Vagina (tissue), 2 donors: ENCODE measurements around the gene MRTFA. TPM values are rescaled to one million over a fixed set of nuclear protein-coding genes. Genes with fewer than 3 reads are reported as not detected.

Experiments
- DNase-seq, 2 donors: peaks; one replicate each; pipeline ENCODE4 v3.0.0-alpha.2; 2017; ENCODE audit errors: extremely low spot score in 2 of 2
- H3K27ac ChIP-seq: fragments of 200-600 bp; sonication (generic); one replicate; pipeline ENCODE4 v1.5.1; 2019
- H3K27me3 ChIP-seq: fragments of 200-600 bp; sonication (generic); one replicate; pipeline ENCODE4 v1.5.1; 2019
- H3K36me3 ChIP-seq, 2 donors: fragments of 200-600 bp; sonication (generic); one replicate each; pipeline ENCODE4 v1.5.1; 2017 to 2019
- H3K4me1 ChIP-seq: fragments of 200-600 bp; sonication (generic); one replicate; pipeline ENCODE4 v1.5.1; 2019
- H3K4me3 ChIP-seq, 2 donors: fragments of 200-600 bp; sonication (generic); 1 replicate in 1 of 2; 2 replicates in 1 of 2; pipeline ENCODE4 v1.5.1; 2016 to 2019
- H3K9me3 ChIP-seq: fragments of 200-600 bp; sonication (generic); one replicate; pipeline ENCODE4 v1.5.1; 2019
- POLR2A ChIP-seq, 2 donors: fragments of 450-650 bp; IDR thresholded peaks; one replicate each; pipeline ENCODE4 v1.6.1; 2017; ENCODE audit warnings: antibody characterized with exemption in 2 of 2, mild to moderate bottlenecking in 2 of 2, moderate library complexity in 2 of 2
- POLR2AphosphoS5 ChIP-seq, 2 donors: sonication (generic); formaldehyde crosslinking; IDR thresholded peaks; one replicate each; pipeline ENCODE4 v1.9.0; 2017; ENCODE audit warnings: antibody characterized with exemption in 2 of 2, mild to moderate bottlenecking in 2 of 2, low read depth in 1 of 2; ENCODE audit not compliant: insufficient read depth in 1 of 2
- intact Hi-C: fragments of 100-400 bp; cut with DNase I; formaldehyde crosslinking; loops from one replicate; pipeline ENCODE4 v1.15.1; 2023
- total RNA-seq: library from RNA; depleted of rRNA; stranded (reverse); fragments of >200 nt; gene quantifications from one replicate; pipeline ENCODE4 v1.2.3, GENCODE V29; 2016
- TF ChIP-seq, protein P1 (sequence below), 3 experiments: fragments of 450-650 bp in 2 of 3; fragments of 200-600 bp in 1 of 3; sonication (generic) in 1 of 3; IDR thresholded peaks; one replicate each; pipeline ENCODE4 v1.5.1; 2017 to 2019; ENCODE audit warnings: antibody characterized with exemption in 3 of 3, mild to moderate bottlenecking in 2 of 3, moderate library complexity in 2 of 3

The MRTFA gene
- total RNA-seq, 1 donor from 2014 or later, result 99.4 TPM

DNA sequence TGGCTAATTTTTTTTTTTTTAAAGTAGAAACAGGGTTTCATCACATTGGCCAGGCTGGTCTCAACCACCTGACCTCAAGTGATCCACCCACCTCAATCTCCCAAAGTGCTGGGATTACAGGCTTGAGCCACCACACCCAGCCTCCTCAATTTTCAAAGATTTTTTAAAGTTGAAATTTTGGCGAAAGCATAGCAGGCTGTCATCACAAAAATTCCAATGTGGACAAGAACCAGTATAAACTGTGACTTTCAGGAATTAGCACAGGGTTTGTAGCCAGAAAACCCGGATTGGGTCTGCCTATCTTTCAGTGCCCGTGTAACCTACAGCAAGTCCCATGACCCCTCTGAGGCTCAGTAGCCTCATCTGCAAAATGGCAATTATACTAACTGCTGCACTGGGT, 185.9 kb downstream of the MRTFA start:
- no peaks in the 10 kb centered on the region for H3K9me3 ChIP-seq
- DNase-seq, result no peak
- H3K27ac ChIP-seq, result no peak overlapping the region
- H3K27me3 ChIP-seq, result no peaks in the 10 kb centered on the region
- TF ChIP-seq POLR2AphosphoS5 (IDR thresholded peaks at IDR 0.05; ENCODE audit: insufficient read depth in 1 of 2, low read depth in 1 of 2) (no peak), POLR2A (IDR thresholded peaks at IDR 0.05) (no peak)
- TF ChIP-seq, protein P1, sequence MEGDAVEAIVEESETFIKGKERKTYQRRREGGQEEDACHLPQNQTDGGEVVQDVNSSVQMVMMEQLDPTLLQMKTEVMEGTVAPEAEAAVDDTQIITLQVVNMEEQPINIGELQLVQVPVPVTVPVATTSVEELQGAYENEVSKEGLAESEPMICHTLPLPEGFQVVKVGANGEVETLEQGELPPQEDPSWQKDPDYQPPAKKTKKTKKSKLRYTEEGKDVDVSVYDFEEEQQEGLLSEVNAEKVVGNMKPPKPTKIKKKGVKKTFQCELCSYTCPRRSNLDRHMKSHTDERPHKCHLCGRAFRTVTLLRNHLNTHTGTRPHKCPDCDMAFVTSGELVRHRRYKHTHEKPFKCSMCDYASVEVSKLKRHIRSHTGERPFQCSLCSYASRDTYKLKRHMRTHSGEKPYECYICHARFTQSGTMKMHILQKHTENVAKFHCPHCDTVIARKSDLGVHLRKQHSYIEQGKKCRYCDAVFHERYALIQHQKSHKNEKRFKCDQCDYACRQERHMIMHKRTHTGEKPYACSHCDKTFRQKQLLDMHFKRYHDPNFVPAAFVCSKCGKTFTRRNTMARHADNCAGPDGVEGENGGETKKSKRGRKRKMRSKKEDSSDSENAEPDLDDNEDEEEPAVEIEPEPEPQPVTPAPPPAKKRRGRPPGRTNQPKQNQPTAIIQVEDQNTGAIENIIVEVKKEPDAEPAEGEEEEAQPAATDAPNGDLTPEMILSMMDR (IDR thresholded peaks at IDR 0.05), result no peak
- no peak overlapping the region for H3K4me3 ChIP-seq
- peaks cover 52% of the 10 kb centered on the region for H3K4me1 ChIP-seq
- intact Hi-C loops, result no loop called here
- H3K36me3 ChIP-seq, result no peaks in the 10 kb centered on the region

DNA sequence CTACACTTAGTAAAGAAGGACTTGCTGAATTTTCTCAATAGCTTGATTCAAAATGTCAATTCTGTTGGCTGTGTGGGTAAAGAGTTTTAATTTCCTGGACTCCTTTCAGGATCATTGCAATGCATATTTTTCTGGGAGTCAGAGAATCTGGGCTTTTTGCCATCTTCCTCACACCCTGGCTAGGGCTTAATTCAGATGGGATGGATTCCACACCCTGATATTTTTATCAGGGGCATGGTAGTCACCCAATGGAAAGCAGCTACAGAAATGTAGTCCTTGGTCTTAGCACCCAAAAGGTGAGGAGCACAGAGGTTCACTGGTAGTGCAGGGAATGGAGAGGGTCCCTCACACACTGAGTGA, 186.9 kb downstream of the MRTFA start:
- TF ChIP-seq POLR2A (IDR thresholded peaks at IDR 0.05) (no peak), POLR2AphosphoS5 (IDR thresholded peaks at IDR 0.05; ENCODE audit: insufficient read depth in 1 of 2, low read depth in 1 of 2) (no peak)
- TF ChIP-seq, protein P1 (IDR thresholded peaks at IDR 0.05), result no peak
- H3K36me3 ChIP-seq, result no peaks in the 10 kb centered on the region
- no peak overlapping the region for H3K27ac ChIP-seq
- H3K27me3 ChIP-seq, result no peaks in the 10 kb centered on the region
- H3K4me3 ChIP-seq, result no peak overlapping the region
- H3K4me1 ChIP-seq, result peaks cover 52% of the 10 kb centered on the region
- H3K9me3 ChIP-seq, result no peaks in the 10 kb centered on the region
- no peak for DNase-seq
- intact Hi-C loops, result no loop called here

DNA sequence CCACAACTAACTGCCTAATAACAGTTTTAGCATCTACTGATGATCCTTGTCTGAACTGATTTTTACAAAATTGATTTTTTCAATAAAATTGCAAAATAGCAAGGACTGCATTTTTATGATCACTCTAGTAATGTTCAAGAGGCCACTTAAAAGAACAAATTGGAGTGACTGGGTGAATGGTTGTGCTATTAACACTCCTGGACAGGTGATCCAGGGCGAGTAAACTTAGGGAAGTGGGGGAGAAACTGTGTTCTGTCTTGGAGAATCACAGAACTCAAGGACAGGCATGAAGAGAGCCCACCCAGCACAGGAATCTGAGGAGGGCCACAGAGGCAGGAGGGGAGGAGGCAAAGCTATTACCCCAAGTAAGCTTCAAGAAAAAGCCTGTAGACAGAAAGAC, 190.3 kb downstream of the MRTFA start:
- peaks cover 41% of the 10 kb centered on the region for H3K4me1 ChIP-seq
- no peak overlapping the region for H3K27ac ChIP-seq
- intact Hi-C loops, result no loop called here
- DNase-seq, result no peak
- H3K27me3 ChIP-seq, result no peaks in the 10 kb centered on the region
- no peak for TF ChIP-seq POLR2AphosphoS5 (IDR thresholded peaks at IDR 0.05; ENCODE audit: insufficient read depth in 1 of 2, low read depth in 1 of 2)
- TF ChIP-seq, protein P1 (IDR thresholded peaks at IDR 0.05), result no peak
- no peak for TF ChIP-seq POLR2A (IDR thresholded peaks at IDR 0.05)
- no peaks in the 10 kb centered on the region for H3K9me3 ChIP-seq
- no peak overlapping the region for H3K4me3 ChIP-seq
- H3K36me3 ChIP-seq, result no peaks in the 10 kb centered on the region

DNA sequence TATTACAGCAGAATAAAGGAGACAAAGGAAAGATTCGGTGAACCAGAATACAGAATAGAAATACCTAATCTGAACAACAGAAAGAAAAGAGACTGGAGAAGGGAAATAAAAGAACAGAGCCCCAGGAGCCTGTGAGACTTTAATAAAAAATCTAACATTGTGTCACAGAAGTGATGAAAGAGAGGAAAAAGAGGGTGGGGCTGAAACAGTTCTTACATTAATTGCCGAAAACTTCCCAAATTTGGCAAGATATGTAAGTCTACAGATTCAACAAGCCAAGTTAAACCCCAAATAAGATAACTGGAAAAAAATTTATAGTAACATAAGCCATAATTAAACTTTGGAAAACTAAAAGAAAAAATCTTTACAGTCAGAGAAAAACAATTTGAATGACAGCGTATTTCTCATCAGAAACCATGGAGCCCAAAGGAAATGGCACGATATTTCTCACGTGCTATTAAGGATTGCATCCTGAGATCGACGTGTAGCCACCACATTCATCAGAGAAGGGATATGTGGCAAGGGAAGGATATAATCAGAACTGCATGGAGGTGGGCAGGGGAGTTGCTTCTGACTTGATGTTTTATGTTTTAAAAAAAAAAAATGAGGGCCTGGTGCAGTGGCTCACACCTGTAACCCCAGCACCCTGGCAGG, 192.2 kb downstream of the MRTFA start:
- no peaks in the 10 kb centered on the region for H3K27me3 ChIP-seq
- TF ChIP-seq POLR2A (IDR thresholded peaks at IDR 0.05) (no peak), POLR2AphosphoS5 (IDR thresholded peaks at IDR 0.05; ENCODE audit: insufficient read depth in 1 of 2, low read depth in 1 of 2) (no peak)
- TF ChIP-seq, protein P1 (IDR thresholded peaks at IDR 0.05), result no peak
- intact Hi-C loops, result no loop called here
- H3K4me1 ChIP-seq, result peaks cover 31% of the 10 kb centered on the region
- DNase-seq, result no peak
- H3K4me3 ChIP-seq, result no peak overlapping the region
- no peak overlapping the region for H3K27ac ChIP-seq
- H3K9me3 ChIP-seq, result no peaks in the 10 kb centered on the region
- no peaks in the 10 kb centered on the region for H3K36me3 ChIP-seq

DNA sequence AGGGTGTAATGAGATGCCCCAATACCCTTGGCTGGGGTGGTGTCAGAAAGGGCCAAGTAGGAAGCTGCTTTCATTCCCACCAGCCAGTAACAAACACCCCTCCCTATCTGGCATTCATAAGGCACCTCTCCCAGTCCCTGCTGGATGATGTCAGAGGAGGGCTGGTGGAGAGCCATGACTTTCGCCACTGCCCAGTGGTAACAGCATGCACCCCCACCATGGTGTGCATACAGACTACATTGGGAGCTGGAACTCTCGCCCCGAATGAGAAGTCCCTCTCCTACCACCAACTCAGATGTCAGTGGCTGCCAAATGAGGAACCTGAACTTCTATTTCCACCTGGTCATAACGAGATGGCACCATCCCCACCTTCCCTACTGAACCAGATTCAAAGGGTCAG, 192.8 kb downstream of the MRTFA start:
- H3K4me3 ChIP-seq, result no peak overlapping the region
- TF ChIP-seq POLR2A (IDR thresholded peaks at IDR 0.05) (no peak), POLR2AphosphoS5 (IDR thresholded peaks at IDR 0.05; ENCODE audit: insufficient read depth in 1 of 2, low read depth in 1 of 2) (no peak)
- TF ChIP-seq, protein P1 (IDR thresholded peaks at IDR 0.05), result no peak
- H3K27ac ChIP-seq, result no peak overlapping the region
- H3K4me1 ChIP-seq, result peaks cover 28% of the 10 kb centered on the region
- intact Hi-C loops, result no loop called here
- H3K36me3 ChIP-seq, result no peaks in the 10 kb centered on the region
- H3K9me3 ChIP-seq, result no peaks in the 10 kb centered on the region
- DNase-seq, result no peak
- H3K27me3 ChIP-seq, result no peaks in the 10 kb centered on the region
